HG02885 (cell line): ENCODE results near the gene MARCO.
"Not testable (repeated sequence)": the region's sequence is repeated elsewhere in the genome, so short reads cannot be mapped to it uniquely, and the experiment has no call there.

Experiments used
- ATAC-seq: cut with Tn5 transposase; IDR thresholded peaks from one replicate; pipeline ENCODE4 v1.9.1; 2021; ENCODE audit warnings: mild to moderate bottlenecking; ENCODE audit not compliant: unreplicated experiment, poor library complexity

The MARCO gene

DNA sequence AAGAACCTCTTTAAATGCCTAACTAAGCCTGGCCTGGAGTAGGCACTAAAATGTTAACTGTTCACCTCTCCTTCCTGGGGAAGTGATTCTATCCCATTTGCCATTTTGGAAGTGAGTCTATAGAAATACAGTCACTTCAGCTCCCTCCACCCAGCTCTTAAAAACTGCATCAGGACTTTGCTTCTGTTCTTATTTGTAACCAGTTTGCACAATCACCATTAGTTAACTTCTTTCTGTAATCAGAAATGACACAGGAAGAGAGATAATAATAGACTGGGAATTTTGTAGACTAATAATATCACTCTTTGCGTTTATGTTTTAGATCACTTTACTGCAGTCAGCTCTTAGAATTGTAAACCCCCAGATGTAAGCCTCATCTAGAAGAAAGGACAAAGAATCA lies 16.0 kb upstream of the MARCO start:
- ATAC-seq, result no peak

DNA sequence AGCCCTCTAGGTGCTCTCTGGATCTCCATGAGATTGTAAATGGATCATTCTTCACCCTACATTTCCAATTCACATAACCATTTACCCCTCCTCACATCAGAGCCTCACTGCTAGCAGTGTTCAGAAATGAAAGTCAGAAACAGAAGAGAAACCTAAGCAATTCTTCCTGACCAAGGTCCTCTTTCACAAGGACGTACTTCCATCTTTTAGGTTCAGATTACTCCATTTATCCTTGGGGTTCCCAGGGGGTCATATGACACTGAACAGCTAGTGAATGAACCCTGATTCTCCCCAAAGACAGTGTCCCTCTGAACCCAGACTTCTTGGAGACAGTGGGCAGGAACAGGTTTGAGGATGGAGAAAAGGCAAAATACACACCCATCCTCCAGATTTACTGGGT lies 12.9 kb upstream of the MARCO start:
- no peak for ATAC-seq

DNA sequence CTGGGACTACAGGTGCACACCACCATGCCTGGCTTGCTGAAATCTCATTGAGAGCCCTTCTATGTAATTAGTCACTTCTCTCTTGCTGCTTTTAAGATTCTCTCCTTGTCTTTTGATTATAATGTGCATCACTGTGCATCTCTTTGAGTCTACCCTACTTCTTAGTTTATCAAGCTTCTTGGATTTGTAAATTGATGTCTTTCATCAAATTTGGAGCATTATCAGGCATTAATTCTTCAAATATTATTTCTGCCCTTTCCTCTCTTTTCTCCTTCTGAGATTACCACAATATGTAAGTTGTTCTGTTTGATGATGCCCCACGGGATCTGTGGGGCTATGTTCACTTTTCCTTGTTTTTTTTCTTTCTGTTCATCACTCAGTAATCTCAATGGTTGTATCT lies 9.0 kb upstream of the MARCO start:
- no peak for ATAC-seq

DNA sequence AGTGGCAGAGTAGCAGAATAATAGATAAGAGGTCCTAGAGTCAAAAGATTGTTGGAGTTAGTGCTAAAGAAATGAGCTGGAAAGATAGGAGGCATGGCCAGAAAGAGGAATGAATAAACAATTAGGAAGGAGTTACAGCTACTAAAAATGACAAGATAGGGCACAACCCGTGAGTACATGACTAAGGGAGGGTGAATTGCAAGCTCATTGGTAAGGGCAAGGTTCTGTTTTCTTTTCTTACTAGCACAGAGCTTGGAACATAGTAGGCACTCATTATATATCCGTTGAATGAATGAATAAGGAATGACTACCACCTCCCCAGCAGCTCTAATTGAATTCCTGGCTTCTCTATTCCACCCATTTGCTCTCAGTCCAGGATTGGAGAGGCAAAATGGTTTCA lies 5.7 kb upstream of the MARCO start:
- no peak for ATAC-seq

DNA sequence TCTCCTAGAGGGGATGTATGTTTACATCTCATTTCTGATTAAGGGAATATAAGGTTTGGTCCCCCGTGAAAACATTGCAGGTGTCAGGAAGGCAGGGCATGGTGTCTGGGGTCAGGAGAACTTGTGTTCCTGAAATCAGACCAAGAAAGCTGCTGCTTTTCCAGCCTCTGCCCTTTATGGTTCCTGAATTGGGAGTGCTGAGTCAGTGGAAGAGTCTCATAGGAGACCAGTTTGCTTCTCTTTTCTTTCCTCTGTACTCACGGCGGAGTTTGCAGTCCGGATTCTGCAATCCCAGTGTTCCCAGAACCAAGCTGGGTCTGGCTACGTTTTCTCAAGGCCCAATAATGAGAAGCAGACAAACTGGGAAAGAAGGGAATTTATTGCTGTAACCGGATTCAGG lies 5.1 kb upstream of the MARCO start:
- ATAC-seq, result no peak

GRCh38 chr2:118937817-118938216 lies 4.2 kb upstream of the MARCO start:
- ATAC-seq, result no peak

DNA sequence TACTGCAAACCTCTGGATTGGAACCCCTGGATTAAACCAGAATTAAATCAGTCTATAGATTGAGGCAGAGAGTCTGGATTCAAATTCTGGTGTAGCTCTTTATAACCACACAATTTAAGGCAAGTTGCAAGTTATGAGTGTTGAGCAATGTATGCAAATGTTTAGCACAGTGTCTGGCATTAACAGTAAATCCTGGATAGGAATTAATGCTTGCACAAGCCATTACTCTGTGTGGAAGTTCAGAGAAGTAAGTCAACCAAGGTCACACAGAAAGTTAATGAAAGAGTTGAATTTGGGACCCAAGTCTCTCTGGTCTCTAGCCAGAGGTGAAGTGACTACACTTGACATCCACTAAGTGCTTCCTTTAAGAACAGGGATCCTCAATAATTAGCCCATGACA lies 2.0 kb upstream of the MARCO start:
- ATAC-seq, result no peak

DNA sequence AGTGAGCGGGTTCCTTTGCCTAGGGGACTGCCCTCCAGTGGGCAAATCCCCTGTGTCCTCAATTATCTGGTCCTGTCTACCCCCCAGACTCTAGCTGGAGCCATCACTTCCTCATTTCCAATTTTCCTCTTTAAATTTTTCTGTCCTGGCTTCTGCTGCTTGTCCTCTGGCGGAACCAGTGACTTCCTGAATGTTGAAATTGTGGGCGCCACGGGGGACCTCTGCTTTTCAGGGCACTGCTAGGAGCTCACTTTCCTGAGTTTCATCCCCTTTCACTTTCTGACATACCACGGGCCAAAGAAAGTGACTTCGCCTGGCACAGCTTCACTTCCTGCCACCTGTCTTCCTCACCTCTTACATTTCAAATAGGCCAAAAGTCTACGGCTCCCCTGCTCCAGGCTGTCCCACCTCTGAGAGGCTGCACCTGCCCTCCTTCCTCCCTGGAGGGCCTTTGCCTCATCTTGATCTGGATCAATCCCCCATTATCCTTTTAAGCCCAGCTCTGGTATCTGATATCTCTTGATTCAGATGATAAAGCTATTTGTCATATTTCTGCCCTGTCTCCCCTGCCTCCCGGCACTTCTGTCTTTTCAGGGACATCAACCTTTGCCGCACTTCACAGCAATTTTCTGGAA lies 1.4 kb upstream of the MARCO start:
- ATAC-seq, result no peak

DNA sequence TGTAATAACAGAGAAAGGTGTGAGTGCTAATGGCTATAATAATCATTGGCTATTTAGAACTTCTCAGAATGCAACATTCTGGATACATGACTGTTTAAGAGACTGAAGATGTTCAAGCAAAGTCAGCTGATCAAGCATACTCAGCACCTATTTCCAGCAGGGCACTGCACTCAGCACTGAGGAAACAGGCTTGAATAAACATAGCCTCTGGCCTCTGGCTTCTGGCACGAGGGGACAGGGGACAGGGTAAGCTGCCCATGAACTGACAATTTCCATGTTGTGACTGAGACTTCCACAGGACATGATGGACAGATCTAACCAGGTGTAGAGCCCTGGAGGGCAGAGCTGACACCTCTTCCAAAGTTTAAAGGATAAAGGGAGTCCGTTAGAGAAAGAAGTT lies 1.3 kb downstream of the MARCO start:
- no peak for ATAC-seq

DNA sequence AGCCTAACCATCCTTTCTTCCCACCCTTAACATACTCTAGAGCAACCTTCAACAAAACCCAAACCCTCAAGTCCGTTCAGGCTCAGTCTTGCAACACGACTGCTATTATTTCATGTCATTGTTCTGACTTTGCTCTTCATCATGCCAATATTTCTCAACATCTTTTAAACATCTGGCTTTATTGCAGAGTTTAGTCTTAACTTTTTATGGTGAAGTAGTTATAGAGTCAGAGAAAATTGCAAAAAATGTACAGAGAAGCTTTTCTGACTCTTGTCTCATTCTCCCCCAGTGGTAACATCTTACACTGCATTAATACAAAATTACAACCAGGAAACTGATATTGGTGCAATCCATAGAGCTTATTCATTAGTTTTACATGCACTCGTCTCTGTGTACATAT lies 3.9 kb downstream of the MARCO start:
- no peak for ATAC-seq

- not testable (repeated sequence) for ATAC-seq
Observed at GRCh38 chr2:118948266-118948665, 6.3 kb downstream of the MARCO start.

DNA sequence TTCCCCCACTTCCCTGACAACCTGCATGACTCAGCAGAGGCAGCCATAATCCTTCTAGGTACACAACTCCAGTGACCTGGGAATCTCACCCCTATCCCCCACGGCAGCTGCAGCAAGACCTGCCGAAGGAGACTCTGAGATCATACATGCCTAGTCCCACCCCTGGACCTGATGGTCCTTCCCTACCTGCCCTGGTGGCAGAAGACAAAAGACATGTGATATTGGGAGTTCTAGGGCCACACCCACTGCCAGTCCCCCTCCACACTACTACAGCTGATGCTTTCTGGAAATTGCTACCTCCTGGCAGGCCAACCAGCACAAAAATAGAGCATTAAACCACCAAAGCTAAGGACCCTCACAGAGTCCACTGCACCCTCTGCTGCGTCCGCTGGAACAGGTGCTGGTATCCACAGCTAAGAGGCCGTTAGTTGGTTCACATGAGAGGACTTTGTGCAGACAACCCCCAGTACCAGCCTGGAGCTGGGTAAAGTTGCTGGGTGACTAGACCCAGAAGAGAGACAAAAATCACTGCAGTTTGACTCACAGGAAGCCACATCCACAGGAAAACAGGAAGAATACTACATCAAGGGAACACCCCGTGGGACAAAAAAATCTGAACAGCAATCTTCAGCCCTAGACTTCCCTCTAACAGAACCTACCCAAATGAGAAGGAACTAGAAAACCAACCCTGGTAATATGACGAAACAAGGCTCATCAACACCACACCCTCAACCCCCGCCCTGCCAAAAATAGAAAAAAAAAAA lies 12.5 kb downstream of the MARCO start:
- ATAC-seq, result no peak

GRCh38 chr2:118965737-118966136 lies 23.7 kb downstream of the MARCO start:
- no peak for ATAC-seq

- no peak for ATAC-seq
Observed at GRCh38 chr2:118967124-118967880, 25.3 kb downstream of the MARCO start.

- ATAC-seq, result no peak
Observed at GRCh38 chr2:118968042-118968441, 26.0 kb downstream of the MARCO start.

- no peak for ATAC-seq
Observed at GRCh38 chr2:118968961-118969733, 27.2 kb downstream of the MARCO start.

DNA sequence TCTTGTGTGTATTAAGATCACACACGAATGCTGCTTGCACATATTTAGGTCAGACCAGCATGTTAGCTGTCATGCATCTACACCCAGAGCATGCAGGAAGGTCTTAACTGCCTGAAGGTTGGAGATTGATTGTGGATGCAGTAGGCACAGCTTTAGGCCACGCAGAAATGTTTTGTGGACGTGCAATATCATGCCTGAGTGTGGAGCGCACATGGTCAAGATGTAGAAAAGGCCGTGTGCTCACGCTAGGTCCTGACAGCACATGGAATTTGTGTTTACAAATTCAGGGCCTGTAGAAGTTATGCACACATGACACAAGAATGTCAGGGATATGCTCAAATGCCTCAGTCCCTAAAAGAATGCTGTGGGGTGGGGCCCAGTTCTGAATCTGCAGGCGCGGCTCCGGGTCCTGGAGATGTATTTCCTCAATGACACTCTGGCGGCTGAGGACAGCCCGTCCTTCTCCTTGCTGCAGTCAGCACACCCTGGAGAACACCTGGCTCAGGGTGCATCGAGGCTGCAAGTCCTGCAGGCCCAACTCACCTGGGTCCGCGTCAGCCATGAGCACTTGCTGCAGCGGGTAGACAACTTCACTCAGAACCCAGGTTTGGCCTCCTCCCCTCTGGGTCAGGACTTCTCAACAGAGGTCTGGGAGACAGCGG lies 27.9 kb downstream of the MARCO start:
- ATAC-seq, result no peak

- no peak for ATAC-seq
Observed at GRCh38 chr2:118970396-118971135, 28.6 kb downstream of the MARCO start.
